ENCODE results near the gene RSPO4.

RSPO4 gene

DNA sequence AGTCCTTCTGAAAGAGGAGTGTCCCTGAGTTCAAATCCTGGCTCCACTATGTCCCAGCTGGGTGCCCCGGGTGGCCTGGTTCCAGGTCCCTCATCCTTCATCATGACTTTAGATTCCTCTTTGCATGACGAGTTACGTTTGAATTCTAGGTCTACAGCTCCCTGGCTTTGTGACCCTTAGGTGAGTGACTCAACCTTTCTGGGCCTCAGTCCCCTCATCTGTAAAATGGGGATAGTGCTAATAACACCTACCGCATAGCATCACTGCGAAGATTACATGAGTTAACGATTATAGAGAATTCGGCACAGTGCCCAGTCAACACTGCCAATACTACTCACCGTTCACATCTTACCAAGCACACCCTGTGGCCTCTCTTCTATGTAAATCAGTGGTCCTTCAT lies 39.4 kb downstream of the RSPO4 start:
- Histone ChIP-seq H3K9ac (no peak overlapping the region), H3K4me3 (ENCODE audit: low read depth, low read length) (no peak overlapping the region), H3K4me1 (no peaks in the 10 kb centered on the region), H3K4me2 (ENCODE audit: low read length) (no peak overlapping the region), H3K36me3 (ENCODE audit: control insufficient read depth, insufficient read depth, low read length) (no peaks in the 10 kb centered on the region), H3K27me3 (ENCODE audit: control insufficient read depth, insufficient read depth, low read length) (no peaks in the 10 kb centered on the region), H3K9me3 (ENCODE audit: control insufficient read depth, low read length) (no peaks in the 10 kb centered on the region), H2AFZ (no peak overlapping the region), H3K79me2 (no peaks in the 10 kb centered on the region), H3K27ac (no peak overlapping the region)
- TF ChIP-seq, protein P1, sequence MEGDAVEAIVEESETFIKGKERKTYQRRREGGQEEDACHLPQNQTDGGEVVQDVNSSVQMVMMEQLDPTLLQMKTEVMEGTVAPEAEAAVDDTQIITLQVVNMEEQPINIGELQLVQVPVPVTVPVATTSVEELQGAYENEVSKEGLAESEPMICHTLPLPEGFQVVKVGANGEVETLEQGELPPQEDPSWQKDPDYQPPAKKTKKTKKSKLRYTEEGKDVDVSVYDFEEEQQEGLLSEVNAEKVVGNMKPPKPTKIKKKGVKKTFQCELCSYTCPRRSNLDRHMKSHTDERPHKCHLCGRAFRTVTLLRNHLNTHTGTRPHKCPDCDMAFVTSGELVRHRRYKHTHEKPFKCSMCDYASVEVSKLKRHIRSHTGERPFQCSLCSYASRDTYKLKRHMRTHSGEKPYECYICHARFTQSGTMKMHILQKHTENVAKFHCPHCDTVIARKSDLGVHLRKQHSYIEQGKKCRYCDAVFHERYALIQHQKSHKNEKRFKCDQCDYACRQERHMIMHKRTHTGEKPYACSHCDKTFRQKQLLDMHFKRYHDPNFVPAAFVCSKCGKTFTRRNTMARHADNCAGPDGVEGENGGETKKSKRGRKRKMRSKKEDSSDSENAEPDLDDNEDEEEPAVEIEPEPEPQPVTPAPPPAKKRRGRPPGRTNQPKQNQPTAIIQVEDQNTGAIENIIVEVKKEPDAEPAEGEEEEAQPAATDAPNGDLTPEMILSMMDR (IDR thresholded peaks at IDR 0.05), result no peak

- no peaks in the 10 kb centered on the region for H3K79me2 ChIP-seq
- no peak overlapping the region for H3K9ac ChIP-seq
- no peaks in the 10 kb centered on the region for H3K4me1 ChIP-seq
- no peaks in the 10 kb centered on the region for H3K9me3 ChIP-seq (ENCODE audit: control insufficient read depth, low read length)
- no peaks in the 10 kb centered on the region for H3K27me3 ChIP-seq (ENCODE audit: control insufficient read depth, insufficient read depth, low read length)
- no peaks in the 10 kb centered on the region for H3K36me3 ChIP-seq (ENCODE audit: control insufficient read depth, insufficient read depth, low read length)
- no peak overlapping the region for H3K4me2 ChIP-seq (ENCODE audit: low read length)
- TF ChIP-seq, protein P1 (IDR thresholded peaks at IDR 0.05), result no peak
- no peak overlapping the region for H3K4me3 ChIP-seq (ENCODE audit: low read depth, low read length)
- H3K27ac ChIP-seq, result no peak overlapping the region
- H2AFZ ChIP-seq, result no peak overlapping the region
Observed at GRCh38 chr20:962223-962622, 39.9 kb downstream of the RSPO4 start.

DNA sequence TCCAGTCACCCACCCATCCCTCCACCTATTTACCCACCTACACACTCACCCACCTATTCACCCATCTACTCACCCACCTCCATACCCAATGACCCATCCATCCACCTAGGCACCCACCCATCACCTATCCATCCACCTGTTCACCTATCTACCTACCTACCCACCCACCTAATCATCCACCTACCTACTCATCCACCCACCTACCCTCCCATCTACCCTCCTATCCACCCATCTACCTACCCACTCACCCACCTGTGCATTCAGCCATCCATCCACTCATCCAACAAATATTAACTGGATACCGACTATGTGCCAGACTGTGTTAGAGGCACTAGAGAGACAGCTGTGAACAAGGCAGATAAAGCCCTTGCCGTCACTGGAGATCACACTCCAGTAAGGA lies 40.3 kb downstream of the RSPO4 start:
- Histone ChIP-seq H3K4me1 (no peaks in the 10 kb centered on the region), H2AFZ (no peak overlapping the region), H3K4me3 (ENCODE audit: low read depth, low read length) (no peak overlapping the region), H3K9me3 (ENCODE audit: control insufficient read depth, low read length) (no peaks in the 10 kb centered on the region), H3K27me3 (ENCODE audit: control insufficient read depth, insufficient read depth, low read length) (no peaks in the 10 kb centered on the region), H3K27ac (no peak overlapping the region), H3K9ac (no peak overlapping the region), H3K36me3 (ENCODE audit: control insufficient read depth, insufficient read depth, low read length) (no peaks in the 10 kb centered on the region), H3K4me2 (ENCODE audit: low read length) (no peak overlapping the region), H3K79me2 (no peaks in the 10 kb centered on the region)
- TF ChIP-seq, protein P1 (IDR thresholded peaks at IDR 0.05), result no peak

- no peaks in the 10 kb centered on the region for H3K79me2 ChIP-seq
- H3K27me3 ChIP-seq (ENCODE audit: control insufficient read depth, insufficient read depth, low read length), result no peaks in the 10 kb centered on the region
- no peak overlapping the region for H3K9ac ChIP-seq
- H2AFZ ChIP-seq, result no peak overlapping the region
- H3K4me1 ChIP-seq, result no peaks in the 10 kb centered on the region
- TF ChIP-seq, protein P1 (IDR thresholded peaks at IDR 0.05), result no peak
- H3K36me3 ChIP-seq (ENCODE audit: control insufficient read depth, insufficient read depth, low read length), result no peaks in the 10 kb centered on the region
- no peak overlapping the region for H3K4me2 ChIP-seq (ENCODE audit: low read length)
- H3K27ac ChIP-seq, result no peak overlapping the region
- H3K4me3 ChIP-seq (ENCODE audit: low read depth, low read length), result no peak overlapping the region
- H3K9me3 ChIP-seq (ENCODE audit: control insufficient read depth, low read length), result no peaks in the 10 kb centered on the region
Observed at GRCh38 chr20:959996-960615, 42.0 kb downstream of the RSPO4 start.
